Right atrium auricular region (tissue), 2 donors: Measurements from ENCODE around the gene POGZ. TPM values are rescaled to one million over a fixed set of nuclear protein-coding genes. Genes with fewer than 3 reads are reported as not detected.

Experiments
- DNase-seq: peaks from one replicate; pipeline ENCODE4 v3.0.0-alpha.2; 2019; ENCODE audit warnings: low spot score
- H3K27ac ChIP-seq, 2 donors: fragments of 200-600 bp; sonication (generic); 1 replicate in 1 of 2; 2 replicates in 1 of 2; pipeline ENCODE4 v1.5.1; 2016 to 2019
- H3K27me3 ChIP-seq, 2 donors: fragments of 200-600 bp; sonication (generic); one replicate each; pipeline versions ENCODE4 v1.5.1 to v1.6.0; 2017 to 2019
- H3K36me3 ChIP-seq: fragments of 200-600 bp; sonication (generic); one replicate; pipeline ENCODE4 v1.5.1; 2016
- H3K4me1 ChIP-seq, 2 donors: fragments of 200-600 bp; sonication (generic); one replicate each; pipeline versions ENCODE4 v1.5.1 to v1.6.0; 2017 to 2019
- H3K4me3 ChIP-seq, 2 donors: fragments of 200-600 bp; sonication (generic); 1 replicate in 1 of 2; 2 replicates in 1 of 2; pipeline ENCODE4 v1.5.1; 2017 to 2019; ENCODE audit warnings: mild to moderate bottlenecking in 1 of 2, moderate library complexity in 1 of 2
- H3K9me3 ChIP-seq, 2 donors: fragments of 200-600 bp; sonication (generic); one replicate each; pipeline ENCODE4 v1.5.1; 2019
- total RNA-seq, 2 donors: library from RNA; depleted of rRNA; stranded (reverse); fragments of >200 nt; gene quantifications; one replicate each; pipeline ENCODE4 v1.1.0, GENCODE V29; 2016
- TF ChIP-seq, protein P1 (sequence below), 2 donors: fragments of 200-600 bp; sonication (generic); IDR thresholded peaks; one replicate each; pipeline ENCODE4 v1.5.1; 2019; ENCODE audit warnings: antibody characterized with exemption in 2 of 2

The POGZ gene
- total RNA-seq, 2 donors from 2014 or later, result 21.8 to 29.2 TPM

- H3K36me3 ChIP-seq, result no peaks in the 10 kb centered on the region
- H3K27ac ChIP-seq, result no peak overlapping the region
- H3K4me1 ChIP-seq, result peaks cover 0 to 5% of the 10 kb centered on the region in 2 donors
- no peaks in the 10 kb centered on the region for H3K27me3 ChIP-seq
- H3K4me3 ChIP-seq, result no peak overlapping the region
- no peak for DNase-seq
- peaks cover 1 to 4% of the 10 kb centered on the region in 2 donors for H3K9me3 ChIP-seq
- TF ChIP-seq, protein P1, sequence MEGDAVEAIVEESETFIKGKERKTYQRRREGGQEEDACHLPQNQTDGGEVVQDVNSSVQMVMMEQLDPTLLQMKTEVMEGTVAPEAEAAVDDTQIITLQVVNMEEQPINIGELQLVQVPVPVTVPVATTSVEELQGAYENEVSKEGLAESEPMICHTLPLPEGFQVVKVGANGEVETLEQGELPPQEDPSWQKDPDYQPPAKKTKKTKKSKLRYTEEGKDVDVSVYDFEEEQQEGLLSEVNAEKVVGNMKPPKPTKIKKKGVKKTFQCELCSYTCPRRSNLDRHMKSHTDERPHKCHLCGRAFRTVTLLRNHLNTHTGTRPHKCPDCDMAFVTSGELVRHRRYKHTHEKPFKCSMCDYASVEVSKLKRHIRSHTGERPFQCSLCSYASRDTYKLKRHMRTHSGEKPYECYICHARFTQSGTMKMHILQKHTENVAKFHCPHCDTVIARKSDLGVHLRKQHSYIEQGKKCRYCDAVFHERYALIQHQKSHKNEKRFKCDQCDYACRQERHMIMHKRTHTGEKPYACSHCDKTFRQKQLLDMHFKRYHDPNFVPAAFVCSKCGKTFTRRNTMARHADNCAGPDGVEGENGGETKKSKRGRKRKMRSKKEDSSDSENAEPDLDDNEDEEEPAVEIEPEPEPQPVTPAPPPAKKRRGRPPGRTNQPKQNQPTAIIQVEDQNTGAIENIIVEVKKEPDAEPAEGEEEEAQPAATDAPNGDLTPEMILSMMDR (IDR thresholded peaks at IDR 0.05), result no peak
These were observed 17.8 kb upstream of the POGZ start for GRCh38 chr1:151477066-151477465.

DNA sequence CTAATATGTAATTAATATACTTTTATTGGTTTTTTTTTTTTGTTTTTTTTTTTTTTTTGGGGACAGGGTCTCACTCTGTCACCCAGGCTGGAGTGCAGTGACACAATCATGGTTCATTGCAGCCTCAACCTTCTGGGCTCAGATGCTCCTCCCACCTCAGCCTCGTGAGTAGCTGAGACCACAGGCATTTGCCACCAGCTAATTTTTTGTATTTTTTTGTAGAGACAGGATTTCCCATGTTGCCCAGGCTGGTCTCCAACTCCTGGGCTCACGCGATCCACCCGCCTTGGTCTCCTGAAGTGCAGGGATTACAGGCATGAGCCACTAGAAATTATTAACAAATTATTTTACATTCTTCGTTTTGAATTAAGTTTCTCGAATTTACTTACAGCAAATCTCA, 16.8 kb upstream of the POGZ start:
- H3K27ac ChIP-seq, result no peak overlapping the region
- H3K9me3 ChIP-seq, result no peaks in the 10 kb centered on the region
- peaks cover 0 to 5% of the 10 kb centered on the region in 2 donors for H3K4me1 ChIP-seq
- H3K4me3 ChIP-seq, result no peak overlapping the region
- peak; percentile 5 for DNase-seq
- TF ChIP-seq, protein P1 (IDR thresholded peaks at IDR 0.05), result no peak
- H3K27me3 ChIP-seq, result no peaks in the 10 kb centered on the region
- no peaks in the 10 kb centered on the region for H3K36me3 ChIP-seq

DNA sequence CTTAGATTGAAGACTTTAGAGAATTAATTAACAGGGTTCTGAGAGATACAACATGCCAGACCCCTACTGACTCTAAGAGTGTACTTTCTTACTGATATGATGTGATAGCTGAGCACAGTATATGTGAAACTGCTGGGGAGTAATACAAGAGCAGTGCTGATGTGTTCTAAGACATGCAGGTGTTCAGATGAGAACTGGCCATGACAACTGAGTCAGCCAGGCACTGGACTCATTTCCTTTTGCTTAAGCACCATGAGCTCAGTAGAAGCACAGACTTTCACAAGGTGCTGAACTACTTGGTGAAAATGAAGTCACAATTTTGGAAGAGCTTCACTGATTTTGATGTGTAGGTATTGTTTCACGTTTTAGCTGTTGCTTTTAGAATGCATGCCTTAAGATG, 15.9 kb upstream of the POGZ start:
- peak; percentile 9 for DNase-seq
- Histone ChIP-seq H3K27ac (no peak overlapping the region), H3K9me3 (no peaks in the 10 kb centered on the region), H3K36me3 (no peaks in the 10 kb centered on the region), H3K4me1 (peaks cover 0 to 5% of the 10 kb centered on the region in 2 donors), H3K4me3 (no peak overlapping the region), H3K27me3 (no peaks in the 10 kb centered on the region)
- TF ChIP-seq, protein P1 (IDR thresholded peaks at IDR 0.05), result no peak

DNA sequence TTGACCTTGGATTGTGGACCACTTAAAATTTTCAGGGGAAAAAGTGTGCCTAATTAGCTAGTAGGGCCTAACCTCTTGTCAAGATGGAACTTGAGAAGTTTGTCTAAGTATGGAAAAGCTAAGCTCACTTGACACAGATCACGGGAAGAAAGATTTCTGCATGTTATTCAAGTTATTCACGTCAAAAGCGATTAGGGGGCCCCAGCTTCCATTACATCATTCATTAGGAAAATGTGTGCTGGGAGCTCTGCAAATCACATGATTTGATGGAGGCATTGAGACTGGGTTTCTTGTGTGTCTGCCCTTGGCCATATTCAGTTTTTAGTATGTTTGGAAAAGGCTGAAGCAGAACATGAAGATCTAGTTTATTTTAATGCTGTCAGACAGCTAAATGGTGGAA, 15.5 kb upstream of the POGZ start:
- Histone ChIP-seq H3K27me3 (no peaks in the 10 kb centered on the region), H3K4me3 (no peak overlapping the region), H3K4me1 (peaks cover 0 to 5% of the 10 kb centered on the region in 2 donors), H3K9me3 (no peaks in the 10 kb centered on the region), H3K27ac (no peak overlapping the region), H3K36me3 (no peaks in the 10 kb centered on the region)
- DNase-seq, result peak; percentile 21
- TF ChIP-seq, protein P1 (IDR thresholded peaks at IDR 0.05), result no peak

DNA sequence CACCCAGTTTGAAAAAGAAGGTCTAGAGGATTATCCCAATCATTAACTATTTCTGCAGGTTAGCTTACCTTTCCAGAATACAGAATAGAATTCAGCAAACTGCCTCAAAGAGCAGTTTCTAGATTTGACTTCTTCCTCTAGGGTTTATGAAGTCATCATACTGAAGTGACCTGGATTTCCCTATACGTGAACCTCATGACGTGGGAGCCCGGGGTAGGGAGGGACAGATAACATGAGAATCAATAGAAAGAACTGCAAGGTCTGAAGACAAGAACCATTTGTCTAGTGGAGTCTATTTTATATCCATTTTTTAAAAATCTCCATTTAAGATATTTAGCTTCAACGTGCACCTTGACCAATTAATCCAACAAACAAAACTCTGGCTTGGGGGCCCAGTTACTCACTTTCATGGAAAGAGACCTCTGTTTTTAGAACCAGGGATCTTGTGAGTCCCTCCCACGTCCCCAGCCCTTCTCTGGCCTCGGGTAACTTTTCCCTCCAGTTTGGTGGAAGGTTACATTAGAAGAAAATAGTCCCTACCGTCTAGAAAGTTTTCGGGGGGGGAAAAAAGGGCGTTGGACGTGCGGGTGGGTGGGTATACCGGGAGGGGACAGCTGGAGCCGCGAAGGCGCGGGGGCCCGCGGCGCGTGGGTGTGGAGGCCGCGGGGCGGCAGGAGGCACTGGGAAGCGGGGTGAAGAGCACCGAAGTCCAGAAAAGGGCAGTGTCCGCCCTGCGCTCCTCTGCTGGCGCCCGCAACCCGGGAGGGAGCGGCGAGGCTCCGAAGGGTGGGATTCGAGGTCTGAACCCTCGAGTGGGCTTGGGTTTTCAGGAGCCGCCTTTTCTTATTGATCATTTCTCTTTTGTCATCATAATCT, 13.8 kb upstream of the POGZ start:
- Histone ChIP-seq H3K36me3 (no peaks in the 10 kb centered on the region), H3K4me3 (peak overlapping the region; percentile 53 to 63), H3K27ac (peak overlapping the region; percentile 61 to 64), H3K9me3 (no peaks in the 10 kb centered on the region), H3K27me3 (no peaks in the 10 kb centered on the region), H3K4me1 (peaks cover 0 to 5% of the 10 kb centered on the region in 2 donors)
- peak; percentile 64 for DNase-seq
- TF ChIP-seq, protein P1 (IDR thresholded peaks at IDR 0.05), result no peak
